ENCODE measurements around the gene SP8. TPM values are rescaled to one million over a fixed set of nuclear protein-coding genes. Genes with fewer than 3 reads are reported as not detected.

Gene SP8
- total and polyA plus RNA-seq, 9 of the 15 experiments (the other 6 are each of a cell fraction or from before 2014, with no cell fraction given): 0.04 to 1.2 (median 0.19) TPM

DNA sequence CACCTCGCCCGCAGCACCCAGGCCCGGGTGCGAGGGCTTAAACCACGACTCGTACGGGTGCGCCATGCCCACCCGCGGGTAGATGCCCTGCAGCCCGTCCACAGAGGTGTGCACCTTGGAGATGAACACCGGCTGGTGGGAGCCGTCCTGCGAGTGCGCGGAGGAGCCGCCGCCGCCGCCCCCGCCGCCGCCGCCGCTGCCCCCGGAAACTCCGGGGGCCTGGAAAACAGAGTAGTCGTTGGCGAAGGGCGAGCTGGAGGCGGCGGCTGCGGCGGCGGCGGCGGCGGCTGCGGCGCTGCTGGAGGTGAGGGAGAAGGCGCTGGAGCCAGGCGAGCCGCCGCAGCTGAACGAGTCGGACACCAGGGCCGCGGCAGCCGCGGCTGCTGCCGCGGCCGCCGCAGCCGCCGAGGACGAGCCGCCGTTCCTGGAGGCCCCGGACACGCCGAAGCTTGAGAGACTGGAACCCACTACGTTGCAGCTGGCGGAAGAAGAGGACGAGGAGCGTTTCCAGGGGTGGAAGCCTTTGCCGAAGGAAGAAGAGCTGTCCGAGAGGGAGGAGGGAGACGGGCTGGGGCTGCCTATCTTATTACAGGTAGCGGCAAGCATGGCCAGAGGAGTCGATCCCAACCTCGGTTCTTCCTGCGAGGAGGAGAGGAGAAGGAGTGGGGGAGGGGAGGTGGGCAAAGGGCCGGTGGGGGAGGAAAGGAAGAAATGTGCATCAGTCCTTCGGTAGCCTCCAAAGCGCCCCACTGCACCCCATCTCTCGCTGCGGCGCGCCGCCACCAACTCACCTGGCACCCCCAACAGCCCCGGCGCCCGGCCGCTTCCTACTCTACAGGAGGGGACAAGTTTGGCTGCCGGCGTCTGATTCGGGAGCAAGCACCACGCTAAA lies 1.3 kb downstream of the SP8 start (continued):
- TF ChIP-seq ETS2 (tag; IDR thresholded peaks at IDR 0.05; ENCODE audit: borderline replicate concordance, poor library complexity, severe bottlenecking): no peak

DNA sequence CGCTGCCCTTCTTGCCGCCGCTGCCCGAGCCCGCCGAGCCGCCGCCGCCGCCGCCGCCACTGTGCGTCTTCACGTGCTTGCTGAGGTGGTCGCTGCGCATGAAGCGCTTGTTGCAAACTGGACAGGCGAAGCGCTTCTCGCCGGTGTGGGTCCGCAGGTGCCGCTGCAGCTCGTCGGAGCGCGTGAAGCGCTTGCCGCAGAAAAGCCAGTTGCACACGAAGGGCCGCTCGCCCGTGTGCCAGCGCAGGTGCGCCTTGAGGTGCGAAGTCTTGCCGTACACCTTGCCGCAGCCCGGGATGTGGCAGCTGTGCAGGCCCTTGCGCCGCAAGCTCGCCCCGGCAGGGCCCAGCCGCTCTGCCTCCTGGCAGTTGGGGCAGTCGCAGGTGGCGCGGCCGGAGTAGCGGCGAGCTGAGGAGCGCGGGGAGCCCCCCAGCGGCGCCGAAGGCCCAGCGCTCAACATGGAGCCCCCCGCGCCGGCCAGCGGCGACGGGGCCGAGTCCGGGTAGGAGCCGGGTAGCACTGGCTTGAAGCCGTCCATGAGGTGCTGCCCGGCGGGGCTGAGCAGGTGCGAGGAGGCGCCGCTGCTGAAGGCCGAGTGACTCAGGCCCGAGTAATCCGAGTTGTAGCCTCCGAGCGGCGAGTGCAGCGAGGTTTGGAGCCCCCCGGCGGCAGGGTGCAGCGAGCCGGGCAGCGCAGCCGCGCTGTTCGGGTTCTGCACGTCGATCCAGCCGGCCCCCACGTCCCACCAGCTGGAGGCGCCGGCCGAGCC lies 2.1 kb downstream of the SP8 start:
- no peak for TF ChIP-seq WHSC1 (IDR thresholded peaks at IDR 0.05; ENCODE audit: low read length)
- 0 out of 2 replicates have a peak, but pooled peaks have one; percentile 15 for TF ChIP-seq RBFOX2 (IDR thresholded peaks at IDR 0.05; ENCODE audit: low read depth, low read length)
- FAIRE-seq: no peak
- no peaks in the 10 kb centered on the region; a peak in 1 of 5 replicates for H3K27me3 ChIP-seq (ENCODE audit: control insufficient read depth in 2 of 2, insufficient read depth in 2 of 2, low read length in 2 of 2)
- in situ Hi-C loops (cut with MboI) (no loop called here), intact Hi-C loops (cut with micrococcal nuclease) (no loop called here)
- no peak overlapping the region; the same call in 1 of the 2 replicates for H3K4me3 ChIP-seq
- ChIA-PET POLR2A (no interaction called here), CTCF (ENCODE audit: low intra/inter-chr PET ratio) (no interaction called here)
- 73% methylated on average over 15 of the region's 93 CpGs for WGBS (ENCODE audit: insufficient coverage, low coverage, missing lambda C conversion rate)
- no peak overlapping the region for H2AFZ ChIP-seq (ENCODE audit: low read depth, low read length)
- no peaks in the 10 kb centered on the region for H3K79me2 ChIP-seq (ENCODE audit: control insufficient read depth, insufficient read depth, low read length)
- H3K9me1 ChIP-seq (ENCODE audit: control insufficient read depth, insufficient read depth, low read length): no peaks in the 10 kb centered on the region
- no peak overlapping the region for H3K9ac ChIP-seq (ENCODE audit: insufficient read depth in 1 of 2, low read depth in 2 of 2, low read length in 2 of 2)
- no peaks in the 10 kb centered on the region for H3K36me3 ChIP-seq (ENCODE audit: control insufficient read depth, insufficient read depth, low read length)
- no peak overlapping the region for H3K27ac ChIP-seq (ENCODE audit: extremely low read depth, low read depth, low read length)
- no peak overlapping the region for H3K4me2 ChIP-seq (ENCODE audit: insufficient read depth, low read length)
- ATAC-seq: no peak
- no peak for DNase-seq (ENCODE audit: extremely low read depth in 1 of 4, low spot score in 3 of 4)
- H3K4me1 ChIP-seq (replicated peaks in 1 of 2; ENCODE audit: control insufficient read depth in 2 of 2, insufficient read depth in 2 of 2, low read length in 2 of 2): peaks cover 0 to 13% of the 10 kb centered on the region in 2 experiments; a peak in 3 of 5 replicates
- H3K9me3 ChIP-seq (replicated peaks; ENCODE audit: control insufficient read depth, insufficient read depth, low read depth, low read length): no peaks in the 10 kb centered on the region
- no TSS peak for BruUV-seq (replicated peaks)
- no peaks in the 10 kb centered on the region for H4K20me1 ChIP-seq (replicated peaks; ENCODE audit: control insufficient read depth, insufficient read depth, low read length)
